HEK293 (cell line): Measurements from ENCODE around the gene DDX46.

Source experiments
- EGR2 ChIP-seq: fragments of 450-650 bp; formaldehyde crosslinking; IDR thresholded peaks from 2 replicates; pipeline ENCODE4 v1.5.1; 2016; ENCODE audit warnings: low read depth, missing biosample characterization, missing genetic modification characterization
- KLF10 ChIP-seq: fragments of 450-650 bp; IDR thresholded peaks from 2 replicates; pipeline ENCODE4 v1.5.1; 2018; ENCODE audit warnings: missing biosample characterization, mild to moderate bottlenecking, missing genetic modification characterization
- KLF16 ChIP-seq: fragments of 450-650 bp; formaldehyde crosslinking; IDR thresholded peaks from 2 replicates; pipeline ENCODE4 v1.5.1; 2017; ENCODE audit warnings: missing biosample characterization, missing genetic modification characterization
- KLF8 ChIP-seq: fragments of 450-650 bp; formaldehyde crosslinking; IDR thresholded peaks from 2 replicates; pipeline ENCODE4 v1.5.1; 2016; ENCODE audit warnings: missing biosample characterization, missing genetic modification characterization
- OSR2 ChIP-seq: fragments of 450-650 bp; formaldehyde crosslinking; IDR thresholded peaks from 2 replicates; pipeline ENCODE4 v1.5.1; 2016; ENCODE audit warnings: missing biosample characterization, missing genetic modification characterization
- ZBTB17 ChIP-seq: fragments of 450-650 bp; formaldehyde crosslinking; IDR thresholded peaks from 2 replicates; pipeline ENCODE4 v1.5.1; 2016; ENCODE audit warnings: missing biosample characterization, missing genetic modification characterization
- ZBTB7A ChIP-seq: fragments of 450-650 bp; formaldehyde crosslinking; IDR thresholded peaks from 2 replicates; pipeline ENCODE4 v1.5.1; 2016; ENCODE audit warnings: low read depth, missing biosample characterization, missing genetic modification characterization
- ZBTB8A ChIP-seq: fragments of 450-650 bp; formaldehyde crosslinking; IDR thresholded peaks from 2 replicates; pipeline ENCODE4 v1.5.1; 2016; ENCODE audit warnings: missing biosample characterization, missing genetic modification characterization
- ZFP69B ChIP-seq: fragments of 450-650 bp; formaldehyde crosslinking; IDR thresholded peaks from 2 replicates; pipeline ENCODE4 v1.5.1; 2016; ENCODE audit warnings: missing biosample characterization, missing genetic modification characterization
- ZNF169 ChIP-seq: fragments of 450-650 bp; formaldehyde crosslinking; IDR thresholded peaks from 2 replicates; pipeline ENCODE4 v1.5.1; 2016; ENCODE audit warnings: missing biosample characterization, missing genetic modification characterization
- ZNF174 ChIP-seq: fragments of 450-650 bp; formaldehyde crosslinking; IDR thresholded peaks from 2 replicates; pipeline ENCODE4 v1.5.0; 2017; ENCODE audit warnings: missing biosample characterization, mild to moderate bottlenecking, missing genetic modification characterization
- ZNF19 ChIP-seq: fragments of 450-650 bp; formaldehyde crosslinking; IDR thresholded peaks from 2 replicates; pipeline ENCODE4; 2016; ENCODE audit warnings: missing biosample characterization, missing genetic modification characterization, low read depth
- ZNF211 ChIP-seq: fragments of 450-650 bp; formaldehyde crosslinking; IDR thresholded peaks from 2 replicates; pipeline ENCODE4 v1.5.1; 2016; ENCODE audit warnings: low read depth, missing biosample characterization, missing genetic modification characterization
- ZNF274 ChIP-seq, 2 experiments: fragments of 200-500 bp in 1 of 2; fragments of 450-650 bp in 1 of 2; sonication (Bioruptor generic) in 1 of 2; formaldehyde crosslinking in 1 of 2; IDR thresholded peaks; 2 replicates each; pipeline versions ENCODE4 v1.5.1 to v1.6.1; 2014 to 2016; ENCODE audit warnings: borderline replicate concordance in 1 of 2, inconsistent platforms in 1 of 2, low read length in 1 of 2, missing biosample characterization in 1 of 2, missing genetic modification characterization in 1 of 2
- ZNF280D ChIP-seq: fragments of 450-650 bp; formaldehyde crosslinking; IDR thresholded peaks from 2 replicates; pipeline ENCODE4 v1.5.1; 2016; ENCODE audit warnings: missing biosample characterization, missing genetic modification characterization
- ZNF302 ChIP-seq: fragments of 450-650 bp; formaldehyde crosslinking; IDR thresholded peaks from 2 replicates; pipeline ENCODE4 v1.5.1; 2016; ENCODE audit warnings: missing biosample characterization, missing genetic modification characterization, low read depth
- ZNF350 ChIP-seq: fragments of 450-650 bp; formaldehyde crosslinking; IDR thresholded peaks from 2 replicates; pipeline ENCODE4 v1.5.0; 2017; ENCODE audit warnings: missing biosample characterization, mild to moderate bottlenecking, missing genetic modification characterization
- ZNF530 ChIP-seq: fragments of 450-650 bp; formaldehyde crosslinking; IDR thresholded peaks from 2 replicates; pipeline ENCODE4 v1.5.1; 2016; ENCODE audit warnings: low read depth, missing biosample characterization, missing genetic modification characterization
- ZNF600 ChIP-seq: fragments of 450-650 bp; formaldehyde crosslinking; IDR thresholded peaks from 2 replicates; pipeline ENCODE4 v1.5.1; 2016; ENCODE audit warnings: missing biosample characterization, missing genetic modification characterization
- ZNF626 ChIP-seq: fragments of 450-650 bp; sonication (Bioruptor Pico); formaldehyde crosslinking; IDR thresholded peaks from 2 replicates; pipeline ENCODE4 v1.5.1; 2018; ENCODE audit warnings: missing biosample characterization, missing genetic modification characterization, inconsistent platforms
- ZNF645 ChIP-seq: fragments of 450-650 bp; formaldehyde crosslinking; IDR thresholded peaks from 2 replicates; pipeline ENCODE4; 2016; ENCODE audit warnings: missing biosample characterization, missing genetic modification characterization
- TF ChIP-seq, protein P1 (sequence below): sonication (generic); formaldehyde crosslinking; IDR thresholded peaks from 2 replicates; pipeline ENCODE4 v1.8.1; 2022; ENCODE audit warnings: mild to moderate bottlenecking, moderate library complexity, missing genetic modification reagents
- TF ChIP-seq, protein P2 (sequence below): fragments of 450-650 bp; formaldehyde crosslinking; IDR thresholded peaks from 2 replicates; pipeline ENCODE4 v1.5.1; 2016; ENCODE audit warnings: missing biosample characterization, missing genetic modification characterization, borderline replicate concordance
- TF ChIP-seq, protein P3 (sequence below): fragments of 450-650 bp; formaldehyde crosslinking; IDR thresholded peaks from 2 replicates; pipeline ENCODE4 v1.5.1; 2016; ENCODE audit warnings: missing biosample characterization, missing genetic modification characterization
- TF ChIP-seq, protein P4 (sequence below): IDR thresholded peaks from 2 replicates; pipeline ENCODE4 v1.6.1; 2011; ENCODE audit warnings: mild to moderate bottlenecking, low read depth, low read length, borderline replicate concordance

The DDX46 gene

DNA sequence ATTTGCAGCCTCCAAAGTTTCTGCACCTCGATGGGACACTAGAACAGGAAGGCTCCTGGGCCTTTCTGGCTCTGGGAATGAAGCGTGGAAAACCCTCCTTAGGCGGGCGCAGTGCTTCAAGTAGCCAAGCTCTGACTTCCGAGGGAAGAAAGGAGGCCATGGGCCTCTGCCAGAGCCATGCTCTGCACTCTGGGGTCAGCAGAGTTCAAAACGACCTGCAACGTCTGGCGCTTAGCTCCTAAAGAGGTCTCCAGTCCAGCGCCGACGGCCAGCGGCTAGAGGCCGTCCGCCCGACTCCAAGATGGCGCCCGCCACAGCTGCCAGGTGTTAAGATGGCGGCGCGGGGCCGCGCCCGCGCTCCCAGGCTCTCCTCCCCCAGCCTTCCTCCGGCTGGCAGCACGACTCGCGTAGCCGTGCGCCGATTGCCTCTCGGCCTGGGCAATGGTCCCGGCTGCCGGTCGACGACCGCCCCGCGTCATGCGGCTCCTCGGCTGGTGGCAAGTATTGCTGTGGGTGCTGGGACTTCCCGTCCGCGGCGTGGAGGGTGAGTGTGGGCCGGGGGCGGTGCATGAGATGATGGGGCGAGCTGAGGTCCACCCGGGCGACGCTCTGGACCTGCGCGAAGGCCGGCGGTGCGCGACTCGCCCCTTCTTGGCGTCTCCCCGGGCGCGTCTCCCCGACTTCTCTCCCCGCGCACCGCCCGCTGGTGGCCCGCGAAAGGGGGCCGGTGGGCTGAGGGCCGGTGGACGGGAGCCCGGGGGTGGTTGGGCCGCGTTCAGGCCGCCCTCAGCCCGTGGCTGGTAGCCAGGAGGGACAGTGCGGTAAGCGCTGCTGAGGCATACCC, 115.6 kb downstream of the DDX46 start, which contains the start of gene TXNDC15 (continued):
- TF ChIP-seq, protein P1, sequence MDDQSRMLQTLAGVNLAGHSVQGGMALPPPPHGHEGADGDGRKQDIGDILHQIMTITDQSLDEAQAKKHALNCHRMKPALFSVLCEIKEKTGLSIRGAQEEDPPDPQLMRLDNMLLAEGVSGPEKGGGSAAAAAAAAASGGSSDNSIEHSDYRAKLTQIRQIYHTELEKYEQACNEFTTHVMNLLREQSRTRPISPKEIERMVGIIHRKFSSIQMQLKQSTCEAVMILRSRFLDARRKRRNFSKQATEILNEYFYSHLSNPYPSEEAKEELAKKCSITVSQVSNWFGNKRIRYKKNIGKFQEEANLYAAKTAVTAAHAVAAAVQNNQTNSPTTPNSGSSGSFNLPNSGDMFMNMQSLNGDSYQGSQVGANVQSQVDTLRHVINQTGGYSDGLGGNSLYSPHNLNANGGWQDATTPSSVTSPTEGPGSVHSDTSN (CRISPR knock-in tag) = peak; percentile 93
- TF ChIP-seq ZNF530 (tag by site-specific recombination) (no peak), ZBTB7A (tag by site-specific recombination) (peak; percentile 91; the same call in 1 of the 2 replicates), ZBTB17 (tag by site-specific recombination) (peak; percentile 87), ZNF19 (no peak), ZBTB8A (tag by site-specific recombination) (peak; percentile 95), ZNF302 (tag by site-specific recombination) (no peak), ZFP69B (tag by site-specific recombination) (peak; percentile 73), ZNF169 (tag by site-specific recombination) (no peak), KLF10 (tag by site-specific recombination) (no peak), KLF16 (tag by site-specific recombination) (peak; percentile 78), ZNF645 (tag by site-specific recombination) (0 out of 2 replicates have a peak, but pooled peaks have one; percentile 26), ZNF211 (tag by site-specific recombination) (no peak), ZNF280D (tag by site-specific recombination) (no peak), ZNF350 (tag by site-specific recombination) (no peak), EGR2 (tag by site-specific recombination) (peak; percentile 79), ZNF626 (no peak), ZNF274 (IDR thresholded peaks at IDR 0.05; ENCODE audit: low read length) (no peak), ZNF274 (tag by site-specific recombination; IDR thresholded peaks at IDR 0.05; ENCODE audit: borderline replicate concordance) (no peak), OSR2 (tag by site-specific recombination) (no peak; the same call in 1 of the 2 replicates), ZNF174 (tag by site-specific recombination) (no peak), KLF8 (tag by site-specific recombination) (peak; percentile 87), ZNF600 (peak; percentile 96)
- TF ChIP-seq, protein P2, sequence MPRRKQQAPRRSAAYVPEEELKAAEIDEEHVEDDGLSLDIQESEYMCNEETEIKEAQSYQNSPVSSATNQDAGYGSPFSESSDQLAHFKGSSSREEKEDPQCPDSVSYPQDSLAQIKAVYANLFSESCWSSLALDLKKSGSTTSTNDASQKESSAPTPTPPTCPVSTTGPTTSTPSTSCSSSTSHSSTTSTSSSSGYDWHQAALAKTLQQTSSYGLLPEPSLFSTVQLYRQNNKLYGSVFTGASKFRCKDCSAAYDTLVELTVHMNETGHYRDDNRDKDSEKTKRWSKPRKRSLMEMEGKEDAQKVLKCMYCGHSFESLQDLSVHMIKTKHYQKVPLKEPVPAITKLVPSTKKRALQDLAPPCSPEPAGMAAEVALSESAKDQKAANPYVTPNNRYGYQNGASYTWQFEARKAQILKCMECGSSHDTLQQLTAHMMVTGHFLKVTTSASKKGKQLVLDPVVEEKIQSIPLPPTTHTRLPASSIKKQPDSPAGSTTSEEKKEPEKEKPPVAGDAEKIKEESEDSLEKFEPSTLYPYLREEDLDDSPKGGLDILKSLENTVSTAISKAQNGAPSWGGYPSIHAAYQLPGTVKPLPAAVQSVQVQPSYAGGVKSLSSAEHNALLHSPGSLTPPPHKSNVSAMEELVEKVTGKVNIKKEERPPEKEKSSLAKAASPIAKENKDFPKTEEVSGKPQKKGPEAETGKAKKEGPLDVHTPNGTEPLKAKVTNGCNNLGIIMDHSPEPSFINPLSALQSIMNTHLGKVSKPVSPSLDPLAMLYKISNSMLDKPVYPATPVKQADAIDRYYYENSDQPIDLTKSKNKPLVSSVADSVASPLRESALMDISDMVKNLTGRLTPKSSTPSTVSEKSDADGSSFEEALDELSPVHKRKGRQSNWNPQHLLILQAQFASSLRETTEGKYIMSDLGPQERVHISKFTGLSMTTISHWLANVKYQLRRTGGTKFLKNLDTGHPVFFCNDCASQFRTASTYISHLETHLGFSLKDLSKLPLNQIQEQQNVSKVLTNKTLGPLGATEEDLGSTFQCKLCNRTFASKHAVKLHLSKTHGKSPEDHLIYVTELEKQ (tag by site-specific recombination) = peak; percentile 31; the same call in 1 of the 2 replicates
- TF ChIP-seq, protein P3, sequence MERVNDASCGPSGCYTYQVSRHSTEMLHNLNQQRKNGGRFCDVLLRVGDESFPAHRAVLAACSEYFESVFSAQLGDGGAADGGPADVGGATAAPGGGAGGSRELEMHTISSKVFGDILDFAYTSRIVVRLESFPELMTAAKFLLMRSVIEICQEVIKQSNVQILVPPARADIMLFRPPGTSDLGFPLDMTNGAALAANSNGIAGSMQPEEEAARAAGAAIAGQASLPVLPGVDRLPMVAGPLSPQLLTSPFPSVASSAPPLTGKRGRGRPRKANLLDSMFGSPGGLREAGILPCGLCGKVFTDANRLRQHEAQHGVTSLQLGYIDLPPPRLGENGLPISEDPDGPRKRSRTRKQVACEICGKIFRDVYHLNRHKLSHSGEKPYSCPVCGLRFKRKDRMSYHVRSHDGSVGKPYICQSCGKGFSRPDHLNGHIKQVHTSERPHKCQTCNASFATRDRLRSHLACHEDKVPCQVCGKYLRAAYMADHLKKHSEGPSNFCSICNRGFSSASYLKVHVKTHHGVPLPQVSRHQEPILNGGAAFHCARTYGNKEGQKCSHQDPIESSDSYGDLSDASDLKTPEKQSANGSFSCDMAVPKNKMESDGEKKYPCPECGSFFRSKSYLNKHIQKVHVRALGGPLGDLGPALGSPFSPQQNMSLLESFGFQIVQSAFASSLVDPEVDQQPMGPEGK (tag by site-specific recombination) = peak; percentile 96
- TF ChIP-seq, protein P4, sequence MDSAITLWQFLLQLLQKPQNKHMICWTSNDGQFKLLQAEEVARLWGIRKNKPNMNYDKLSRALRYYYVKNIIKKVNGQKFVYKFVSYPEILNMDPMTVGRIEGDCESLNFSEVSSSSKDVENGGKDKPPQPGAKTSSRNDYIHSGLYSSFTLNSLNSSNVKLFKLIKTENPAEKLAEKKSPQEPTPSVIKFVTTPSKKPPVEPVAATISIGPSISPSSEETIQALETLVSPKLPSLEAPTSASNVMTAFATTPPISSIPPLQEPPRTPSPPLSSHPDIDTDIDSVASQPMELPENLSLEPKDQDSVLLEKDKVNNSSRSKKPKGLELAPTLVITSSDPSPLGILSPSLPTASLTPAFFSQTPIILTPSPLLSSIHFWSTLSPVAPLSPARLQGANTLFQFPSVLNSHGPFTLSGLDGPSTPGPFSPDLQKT = no peak
